ENCODE measurements around the gene BCL2L1.

Gene BCL2L1

DNA sequence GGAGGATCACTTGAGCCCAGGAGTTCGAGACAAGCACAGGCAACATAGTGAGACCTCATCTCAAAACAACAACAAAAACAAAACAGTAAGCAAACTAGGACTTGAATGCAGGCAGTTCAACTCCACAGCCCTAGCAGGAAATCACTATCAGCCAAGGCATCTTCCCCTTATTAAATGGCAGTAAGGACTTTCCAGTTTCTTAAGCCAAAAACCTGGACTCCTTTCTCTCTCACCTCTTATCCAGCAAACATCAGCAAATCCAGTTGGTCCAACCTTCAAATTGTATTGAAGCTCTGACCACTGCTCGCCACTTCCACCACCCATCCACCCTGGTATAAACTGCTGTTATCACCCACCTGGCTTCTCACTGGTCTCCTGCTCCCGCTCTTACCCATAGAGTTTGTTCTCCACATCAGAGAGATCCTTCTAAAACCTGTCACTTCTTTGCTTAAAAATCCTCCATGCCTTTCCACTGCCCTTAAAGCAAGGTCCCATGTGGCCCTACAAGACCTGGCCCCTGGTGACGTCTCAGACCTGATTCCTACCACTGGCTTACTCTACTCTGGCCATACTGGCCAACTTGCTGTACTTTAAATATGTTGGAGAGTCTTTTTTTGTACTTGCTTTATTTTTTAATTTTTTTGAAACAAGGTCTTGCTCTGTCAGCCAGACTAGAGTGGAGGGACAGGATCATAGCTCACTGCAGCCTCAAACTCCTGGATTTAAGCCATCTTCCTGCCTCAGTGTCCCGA is 27.6 kb downstream of the BCL2L1 start:
- no peak for DNase-seq

DNA sequence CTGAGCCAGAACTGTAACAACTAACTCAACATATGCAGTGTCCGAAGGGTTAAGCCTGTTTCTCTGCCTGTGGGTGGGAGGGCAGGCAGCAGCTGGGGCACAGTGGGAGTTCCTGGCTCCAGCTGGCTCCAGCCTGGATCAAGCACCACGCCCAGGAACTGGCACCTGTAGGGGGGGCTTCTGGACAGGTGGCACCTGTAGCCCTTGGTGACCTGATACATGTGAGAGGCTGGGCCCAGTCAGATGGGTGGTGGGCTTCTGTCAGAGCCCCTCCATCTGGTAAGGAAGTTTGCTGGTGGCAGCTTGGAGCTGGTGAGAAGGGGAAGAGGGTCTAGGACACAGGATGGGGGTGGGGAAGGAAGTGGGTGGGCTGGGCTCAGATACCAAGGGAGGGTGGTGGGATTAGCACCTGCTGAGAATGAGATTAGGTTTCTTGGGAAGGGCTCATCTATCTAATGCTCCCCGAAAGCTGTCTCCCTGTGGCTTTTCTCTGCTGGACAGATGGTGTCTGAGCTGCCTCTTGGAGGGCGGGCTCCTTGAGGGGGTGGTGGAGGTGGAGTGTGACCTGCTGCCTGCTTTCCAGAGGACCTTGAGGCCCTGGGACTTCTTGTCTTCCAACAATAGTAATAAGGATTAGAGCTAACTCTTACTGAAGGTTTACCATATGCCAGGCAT is 28.5 kb downstream of the BCL2L1 start:
- DNase-seq, result no peak

DNA sequence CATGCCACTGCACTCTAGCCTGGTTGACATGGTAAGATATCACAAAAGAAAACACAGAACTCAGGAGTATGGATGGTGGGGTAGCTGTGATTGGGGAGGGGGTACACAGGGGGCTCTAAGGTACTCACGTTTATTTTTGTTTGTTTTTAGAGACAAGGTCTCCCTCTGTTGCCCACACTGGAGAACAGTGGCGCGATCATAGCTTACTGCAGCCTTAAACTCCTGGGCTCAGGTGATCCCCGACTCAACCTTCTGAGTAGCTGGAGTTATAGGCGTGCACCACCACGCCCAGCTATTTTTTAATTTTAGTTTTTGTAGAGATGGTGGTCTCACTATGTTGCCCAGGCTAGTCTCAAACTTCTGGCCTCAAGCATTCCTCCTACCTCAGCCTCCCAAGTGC is 29.3 kb downstream of the BCL2L1 start:
- DNase-seq, result no peak

DNA sequence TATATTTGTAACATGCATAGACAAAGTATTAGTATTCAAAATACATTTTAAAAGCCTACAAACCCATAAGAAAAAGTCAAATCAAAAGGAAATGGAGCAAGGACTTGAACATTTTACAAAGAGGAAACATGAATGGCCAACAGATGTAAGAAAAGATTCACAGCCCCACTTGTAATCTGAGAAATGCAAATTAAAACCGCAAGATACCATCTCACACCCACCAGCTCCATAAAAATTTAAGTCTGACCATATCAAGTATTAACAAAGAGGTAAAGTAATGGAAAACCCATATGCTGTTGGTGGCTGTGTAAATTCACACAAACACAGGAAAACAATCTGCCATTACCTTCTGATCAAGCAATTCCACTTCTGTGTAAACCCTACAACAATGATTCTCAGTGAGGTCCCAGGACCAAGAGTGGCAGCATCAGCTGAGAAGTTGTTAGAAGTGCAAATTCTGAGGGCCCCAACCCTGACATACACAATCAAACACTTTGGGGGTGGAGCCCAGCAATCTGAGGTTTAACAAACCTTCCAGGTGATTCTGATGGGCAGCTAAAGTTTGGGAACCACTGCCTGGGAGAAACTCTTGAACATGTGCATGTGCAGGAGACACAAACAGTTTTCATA is 30.9 kb downstream of the BCL2L1 start:
- DNase-seq, result no peak

DNA sequence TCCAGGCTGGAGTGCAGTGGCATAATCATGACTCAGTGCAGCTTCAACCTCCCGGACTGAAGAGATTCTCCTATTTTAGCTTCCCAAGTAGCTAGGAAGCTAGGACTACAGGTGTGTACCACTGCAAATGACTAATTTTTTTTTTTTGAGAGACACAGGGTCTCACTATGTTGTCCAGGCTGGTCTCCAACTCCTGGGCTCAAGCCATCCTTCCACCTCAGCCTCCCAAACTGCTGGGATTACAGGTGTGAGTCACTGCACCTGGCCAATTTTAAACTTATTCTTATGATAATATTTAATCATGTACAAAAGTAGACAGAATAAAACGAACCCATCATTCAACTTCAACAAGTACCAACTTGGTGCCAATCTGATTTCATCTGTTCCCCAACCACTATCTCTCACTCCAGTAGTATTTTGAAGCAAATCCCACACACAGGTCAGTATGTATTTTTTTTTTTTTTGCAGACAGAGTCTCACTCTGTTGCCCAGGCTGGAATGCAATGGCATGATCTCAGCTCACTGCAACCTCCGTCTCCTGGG is 32.5 kb downstream of the BCL2L1 start:
- DNase-seq, result no peak

DNA sequence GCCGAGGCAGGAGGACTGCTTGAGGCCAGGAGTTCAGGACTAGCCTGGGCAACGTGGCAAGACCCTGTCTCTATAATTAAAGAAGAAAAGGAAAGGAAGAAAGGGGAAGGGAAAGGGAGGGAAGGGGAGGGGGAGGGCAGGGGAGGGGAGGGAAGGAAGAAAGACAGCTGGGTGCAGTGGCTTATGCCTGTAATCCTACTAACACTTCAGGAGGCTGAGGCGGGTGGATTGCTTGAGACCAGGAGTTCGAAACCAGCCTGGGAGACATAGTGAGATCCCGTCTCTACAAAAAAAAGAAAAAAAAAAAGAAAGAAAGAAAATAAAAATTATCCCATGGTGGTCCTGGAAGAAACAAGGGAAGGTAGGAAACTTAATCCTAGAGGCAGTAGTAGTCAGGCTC is 33.5 kb downstream of the BCL2L1 start:
- DNase-seq, result no peak

DNA sequence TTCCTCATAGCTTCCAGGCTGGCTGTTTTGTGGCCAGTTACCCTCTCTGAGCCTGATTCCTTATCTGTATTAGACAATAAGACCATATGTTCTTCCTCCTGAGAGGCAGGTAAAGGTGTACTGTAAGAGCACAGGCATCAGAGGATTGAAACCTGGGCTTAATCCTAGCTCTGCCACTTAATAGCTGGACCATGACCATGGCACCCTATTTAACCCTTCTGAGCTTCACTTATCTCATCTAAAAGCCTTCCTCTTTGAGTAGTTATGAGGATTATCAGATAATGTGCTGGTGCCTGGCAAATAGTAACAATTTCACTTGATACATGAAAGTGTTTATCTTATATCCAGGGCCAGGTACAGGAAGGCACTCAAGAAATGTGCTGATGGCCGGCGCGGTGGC is 34.9 kb downstream of the BCL2L1 start:
- no peak for DNase-seq

DNA sequence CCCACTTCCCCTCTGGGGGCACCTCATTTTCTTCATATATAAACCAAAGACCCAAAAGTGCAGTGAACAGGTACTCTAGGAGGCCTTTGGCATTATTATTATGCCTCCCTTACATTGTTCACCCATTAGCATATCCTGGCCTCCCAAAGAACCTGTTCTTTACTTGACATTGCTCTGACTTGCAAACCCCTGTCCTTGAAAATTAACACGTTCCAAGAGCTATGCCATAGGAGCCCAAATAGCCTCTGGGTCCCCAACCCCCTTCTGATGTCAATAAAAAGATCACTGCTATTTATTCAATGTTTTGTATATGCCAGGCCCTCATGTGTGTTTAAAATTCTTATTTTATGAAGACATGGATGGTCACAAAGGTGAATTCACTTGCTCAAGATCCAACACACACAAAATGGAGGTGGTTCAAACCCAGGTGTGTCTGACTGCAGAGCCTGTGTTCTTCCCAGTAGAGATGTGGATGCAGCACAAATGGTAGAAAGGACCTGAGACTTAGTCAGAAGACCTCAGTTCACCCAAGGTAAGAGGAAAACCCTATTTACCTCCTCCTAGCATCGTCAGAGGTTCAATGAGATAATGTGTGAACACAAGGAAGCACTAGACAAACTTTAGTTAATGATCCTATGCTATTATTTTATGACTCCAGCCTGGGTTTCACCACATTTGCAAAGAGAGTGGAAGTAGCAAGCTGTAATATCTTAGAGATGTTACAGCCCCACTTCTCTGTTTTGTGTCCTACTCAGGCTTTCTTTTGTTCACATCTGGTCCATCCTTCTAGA is 36.6 kb downstream of the BCL2L1 start:
- no peak for DNase-seq

DNA sequence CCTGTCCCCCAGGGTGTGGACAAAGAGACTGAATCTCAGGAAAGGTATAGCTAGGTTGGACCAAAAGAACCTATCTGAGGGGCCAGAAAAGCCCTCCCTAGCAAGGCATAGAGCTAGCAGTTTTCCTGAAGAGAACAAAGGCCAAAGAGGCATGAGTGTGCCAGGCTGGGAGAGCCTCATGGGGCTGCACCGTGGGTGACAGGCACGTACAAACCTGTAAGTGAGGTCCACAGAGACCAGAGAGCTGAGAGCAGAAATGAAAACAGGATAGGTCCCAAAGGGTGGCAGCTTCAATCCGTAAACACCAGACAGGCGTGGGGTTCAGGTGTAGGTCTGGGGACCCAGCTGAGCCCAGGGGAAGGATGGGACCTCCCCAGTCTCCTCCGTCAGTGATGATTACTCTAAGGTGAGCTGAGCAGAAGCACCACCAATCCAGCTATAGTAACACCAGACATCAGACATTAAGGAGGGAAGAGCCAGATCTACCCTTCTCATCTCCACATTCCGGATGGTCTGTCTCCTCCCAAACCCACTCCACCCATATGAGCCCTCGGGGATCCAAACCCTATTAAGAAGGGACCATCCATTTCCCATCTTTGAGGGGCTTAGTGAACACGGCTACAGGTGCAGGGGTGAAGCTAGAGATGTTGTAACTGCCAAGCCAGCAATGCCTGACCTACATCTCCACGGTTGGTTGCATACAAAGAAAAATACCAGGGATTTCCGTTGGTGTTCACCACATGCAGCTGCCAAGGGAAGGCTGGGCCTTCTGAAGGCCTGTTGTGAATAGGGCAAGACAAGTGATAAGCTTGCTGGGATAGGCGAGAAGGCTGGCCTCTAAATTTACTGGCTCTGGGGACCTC is 38.3 kb downstream of the BCL2L1 start:
- DNase-seq, result no peak

DNA sequence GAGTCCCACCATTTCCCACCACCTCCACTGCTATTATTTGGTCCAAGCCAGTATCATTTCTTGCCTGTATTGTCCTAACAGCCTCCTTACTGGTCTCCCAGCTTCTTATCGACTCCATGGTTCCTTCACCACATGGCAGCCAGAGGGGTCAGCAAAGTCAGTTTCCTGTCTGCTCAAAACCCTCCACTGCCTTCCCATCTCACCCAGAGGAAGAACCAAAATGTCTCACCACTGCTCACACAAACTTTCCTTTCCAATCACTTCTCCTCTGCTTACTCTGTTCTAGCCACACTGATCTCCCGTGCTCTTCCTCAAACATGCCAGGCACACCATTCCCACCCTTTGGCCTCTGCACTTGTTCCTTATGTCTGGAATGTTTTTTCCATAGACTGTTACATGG is 39.7 kb downstream of the BCL2L1 start:
- no peak for DNase-seq

DNA sequence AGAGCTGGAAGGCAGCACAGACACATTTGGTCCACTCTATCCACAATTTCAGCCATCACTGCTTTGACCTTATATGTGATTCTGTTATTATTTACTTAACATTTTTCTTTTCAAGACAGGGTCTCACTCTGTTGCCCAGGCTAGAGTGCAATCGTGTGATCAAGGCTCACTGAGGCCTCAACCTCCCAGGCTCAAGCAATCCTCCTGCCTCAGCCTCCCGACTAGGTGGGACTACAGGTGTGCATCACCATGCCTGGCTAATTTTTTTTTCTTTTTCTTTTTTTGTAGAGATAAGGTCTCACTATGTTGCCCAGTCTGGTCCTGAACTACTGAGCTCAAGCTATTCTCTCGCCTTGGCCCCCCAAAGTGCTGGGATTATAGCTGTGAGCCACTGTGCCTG is 40.3 kb downstream of the BCL2L1 start:
- no peak for DNase-seq

DNA sequence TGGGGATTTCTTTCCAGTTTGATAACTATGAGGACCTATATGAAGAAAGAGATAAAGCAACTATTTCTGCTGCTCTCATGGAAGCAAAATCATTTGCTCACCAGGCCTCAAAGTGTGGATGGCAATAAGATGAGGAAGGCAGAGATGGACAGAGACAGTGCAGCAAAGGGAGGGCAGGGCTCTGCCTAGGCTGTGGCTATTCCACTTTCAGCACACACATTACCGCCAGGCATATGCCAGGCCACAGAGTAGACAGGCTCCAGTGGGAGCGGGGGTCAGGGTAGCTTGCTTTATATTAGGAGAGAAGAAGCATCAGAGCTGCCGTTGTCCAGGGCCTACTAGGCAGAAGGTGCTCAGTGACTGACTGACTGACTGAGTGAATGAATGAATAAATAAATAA is 40.9 kb downstream of the BCL2L1 start:
- no peak for DNase-seq

DNA sequence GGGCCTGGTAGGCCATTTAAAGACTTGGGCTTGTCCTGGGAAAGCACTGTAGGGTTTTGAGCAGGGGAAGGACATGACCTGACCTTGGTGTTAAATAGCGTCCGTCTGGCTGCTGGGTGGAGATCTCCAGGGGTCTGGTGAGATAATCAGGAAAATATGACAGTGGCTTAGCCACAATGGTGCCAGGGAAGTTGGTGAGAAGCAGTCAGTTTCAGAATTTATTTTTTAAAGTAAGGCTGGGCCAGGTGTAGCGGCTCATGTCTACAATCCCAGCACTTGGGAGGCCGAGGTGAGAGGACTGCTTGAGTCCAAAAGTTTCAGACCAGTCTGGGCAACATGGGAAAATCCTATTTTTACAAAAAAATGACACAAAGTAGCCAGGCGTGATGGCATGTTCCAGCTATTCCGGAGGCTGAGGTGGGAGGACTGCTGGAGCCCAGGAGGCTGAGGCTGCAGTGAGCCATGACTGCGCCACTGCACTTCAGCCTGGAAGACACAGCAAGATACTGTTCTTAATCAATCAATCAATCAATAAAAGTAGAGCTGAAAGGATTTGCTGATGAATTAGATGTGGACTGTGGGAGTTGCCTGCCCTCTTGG is 41.4 kb downstream of the BCL2L1 start:
- no peak for DNase-seq

DNA sequence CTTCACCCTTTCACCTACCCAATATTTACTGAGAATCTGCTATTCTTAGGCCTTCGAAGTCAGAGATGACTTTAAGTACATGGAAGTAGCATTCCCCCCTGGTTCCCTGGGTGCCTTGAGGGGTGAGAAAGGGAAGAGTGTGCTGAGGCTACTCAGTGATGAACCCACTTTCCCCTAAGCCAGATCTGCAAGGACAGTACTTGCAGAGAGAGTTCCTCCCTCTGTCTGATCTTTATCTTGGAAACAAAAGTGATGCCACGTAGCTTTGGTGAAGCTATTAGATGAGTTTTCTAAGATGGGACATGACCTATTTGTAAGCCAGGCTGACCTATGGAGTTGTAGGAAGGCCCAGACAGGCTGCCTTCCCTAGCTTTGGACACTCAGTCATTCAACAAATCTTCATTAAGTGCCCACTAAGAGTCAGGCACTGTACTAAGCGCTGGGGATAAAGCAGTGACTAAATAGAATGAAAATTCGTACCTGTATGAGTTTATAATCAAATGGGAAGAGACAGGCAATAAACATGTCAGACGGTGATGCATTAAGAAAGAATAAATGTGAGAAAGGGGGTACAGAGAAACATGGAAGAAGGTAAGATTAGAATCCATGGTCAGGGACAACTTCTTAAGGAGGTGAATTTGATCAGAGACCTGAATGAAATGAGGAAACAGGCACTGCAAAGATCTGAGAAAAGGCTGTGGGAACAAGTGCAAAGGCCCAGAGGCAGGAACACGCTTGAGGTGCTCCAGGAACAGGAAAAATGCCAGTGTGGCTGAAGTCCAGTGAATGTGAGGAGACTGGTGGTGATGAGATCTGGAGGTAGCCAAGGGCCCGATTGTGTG is 42.2 kb downstream of the BCL2L1 start:
- no peak for DNase-seq

DNA sequence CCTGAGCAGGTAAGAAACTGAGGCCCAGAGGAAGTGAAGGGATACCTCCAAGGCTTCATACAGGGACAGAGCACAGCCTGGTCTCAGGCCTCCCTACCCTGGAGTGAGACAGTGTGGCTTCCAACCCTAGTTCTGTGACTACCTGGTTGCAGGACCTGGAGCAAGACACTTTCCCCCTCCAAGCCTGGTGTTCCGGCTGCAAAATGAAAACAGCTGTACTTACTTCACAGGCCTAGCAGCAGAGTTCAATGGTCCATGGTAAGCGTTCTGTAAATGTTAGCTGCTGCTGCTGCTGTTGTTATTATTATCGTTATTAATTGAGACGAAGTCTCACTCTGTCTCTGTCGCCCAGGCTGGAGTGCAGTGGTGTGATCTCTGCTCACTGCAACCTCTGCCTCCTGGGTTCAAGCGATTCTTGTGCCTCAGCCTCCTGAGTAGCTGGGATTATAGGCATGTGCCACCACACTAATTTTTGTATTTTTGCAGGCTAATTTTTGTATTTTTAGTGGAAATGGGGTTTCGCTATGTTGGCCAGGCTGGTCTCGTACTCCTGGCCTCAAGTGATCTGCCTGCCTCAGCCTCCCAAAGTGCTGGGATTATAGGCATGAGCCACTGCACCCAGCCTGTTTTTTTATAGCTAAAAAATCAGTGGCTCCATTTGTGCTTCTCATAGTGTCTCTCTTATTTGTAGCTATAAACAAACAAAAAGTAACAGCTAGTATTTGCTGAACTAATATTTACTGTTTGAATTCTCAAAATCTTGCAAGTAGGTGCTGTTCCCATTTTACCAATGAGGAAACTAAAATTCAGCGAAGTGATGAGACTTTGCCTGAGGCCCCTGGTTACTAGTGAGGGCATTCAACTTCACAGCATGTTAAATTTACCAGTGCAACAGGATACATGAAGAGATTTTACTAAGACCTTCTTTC is 43.0 kb downstream of the BCL2L1 start:
- no peak for DNase-seq

DNA sequence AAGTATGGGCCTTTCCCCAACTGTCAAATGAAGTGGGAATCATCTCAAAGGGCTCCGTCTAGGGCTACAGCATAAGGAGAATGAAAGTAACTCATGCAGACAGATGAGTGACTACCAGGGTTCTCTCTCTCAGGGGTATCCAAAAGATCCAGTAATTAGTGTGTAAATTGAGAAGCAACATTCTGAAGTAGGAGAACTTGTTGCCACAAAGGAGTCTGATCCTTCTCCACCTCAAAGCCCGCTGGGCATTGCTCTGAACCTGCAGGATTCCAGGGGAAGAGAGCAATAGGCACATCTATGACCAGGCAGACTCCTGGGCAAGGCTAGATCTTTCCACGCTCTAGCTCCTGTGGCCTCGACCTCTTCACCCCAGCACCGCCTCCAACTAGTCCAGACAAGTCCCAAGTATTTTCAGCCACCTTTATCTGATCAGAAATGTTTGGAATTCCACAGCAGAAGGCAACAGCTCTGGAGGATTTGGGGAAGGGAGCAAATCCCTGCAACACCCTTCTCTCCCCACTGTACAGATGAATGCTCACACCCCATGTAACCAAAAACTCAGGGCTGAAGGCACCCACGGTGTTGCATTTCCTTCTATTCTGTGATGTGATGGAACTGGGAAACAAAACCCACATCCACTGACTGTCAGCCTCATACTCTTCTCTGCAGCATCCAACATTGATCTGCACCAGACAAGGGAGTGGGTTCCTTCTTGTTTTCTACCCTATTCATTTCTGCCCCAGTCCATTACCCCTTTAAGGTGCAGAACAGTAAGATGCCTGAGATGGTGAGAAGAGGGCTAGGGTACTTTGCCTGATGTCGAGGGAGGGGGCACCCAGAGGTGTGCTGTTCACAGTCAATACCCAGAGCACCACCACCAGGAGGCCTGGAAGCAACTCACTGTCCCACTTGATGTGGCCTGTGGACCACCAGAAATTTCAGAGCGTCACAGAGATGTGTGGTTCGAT is 44.0 kb downstream of the BCL2L1 start:
- DNase-seq, result no peak

Data from hypothalamus (tissue), 51 donors.